GM12878 (cell line): ENCODE results near the gene LIX1L.

ENCODE experiments used
- CBFB ChIP-seq: IDR thresholded peaks from 2 replicates; pipeline ENCODE4 v1.6.1; 2016; ENCODE audit warnings: antibody characterized with exemption, low read depth
- CHD2 ChIP-seq: IDR thresholded peaks from 2 replicates; pipeline ENCODE4 v1.6.1; 2011; ENCODE audit warnings: low read depth, low read length, improper control_type of control experiment, borderline replicate concordance
- CTCF ChIP-seq, 3 experiments: IDR thresholded peaks in 2 of 3; conservative IDR thresholded peaks in 1 of 3; 2 replicates each; pipeline ENCODE4 v1.5.1; 2011; ENCODE audit warnings: low read depth in 3 of 3, low read length in 3 of 3, mild to moderate bottlenecking in 3 of 3, control low read depth in 2 of 3, moderate library complexity in 2 of 3, inconsistent platforms in 1 of 3, mixed read lengths in 1 of 3; ENCODE audit not compliant: control insufficient read depth in 2 of 3, insufficient read depth in 1 of 3; ENCODE audit errors: extremely low read depth in 1 of 3
- EGR1 ChIP-seq, 2 experiments: IDR thresholded peaks; 1 replicate in 1 of 2; 2 replicates in 1 of 2; pipeline ENCODE4 v1.6.1; 2011 to 2012; ENCODE audit warnings: low read depth in 2 of 2, low read length in 2 of 2, borderline replicate concordance in 1 of 2, mild to moderate bottlenecking in 1 of 2, moderate library complexity in 1 of 2
- EZH2 ChIP-seq: IDR thresholded peaks from 2 replicates; pipeline ENCODE4 v1.6.1; 2012; ENCODE audit warnings: low read depth, mild to moderate bottlenecking, control low read depth, inconsistent platforms, low read length, borderline replicate concordance; ENCODE audit not compliant: control insufficient read depth
- MAX ChIP-seq: IDR thresholded peaks from 2 replicates; pipeline ENCODE4 v1.6.1; 2012; ENCODE audit warnings: low read depth, low read length, improper control_type of control experiment
- NBN ChIP-seq: fragments of 450-650 bp; IDR thresholded peaks from 2 replicates; pipeline ENCODE4 v1.6.1; 2016
- POLR2A ChIP-seq: IDR thresholded peaks from 2 replicates; pipeline ENCODE4 v1.6.1; 2011; ENCODE audit warnings: low read depth, mild to moderate bottlenecking, low read length
- SMARCA5 ChIP-seq: fragments of 450-650 bp; IDR thresholded peaks from 2 replicates; pipeline ENCODE4 v1.6.1; 2017; ENCODE audit warnings: mild to moderate bottlenecking
- SPI1 ChIP-seq: IDR thresholded peaks from 2 replicates; pipeline ENCODE4 v1.6.1; 2011; ENCODE audit warnings: low read depth, mild to moderate bottlenecking, low read length, moderate library complexity, borderline replicate concordance; ENCODE audit not compliant: insufficient read depth
- TCF3 ChIP-seq: IDR thresholded peaks from 2 replicates; pipeline ENCODE4 v1.6.1; 2012; ENCODE audit warnings: low read depth, mild to moderate bottlenecking, low read length, borderline replicate concordance; ENCODE audit not compliant: insufficient read depth
- USF2 ChIP-seq: IDR thresholded peaks from 2 replicates; pipeline ENCODE4 v1.6.1; 2011; ENCODE audit warnings: low read depth, low read length, improper control_type of control experiment, borderline replicate concordance

GRCh38 chr1:145959333-145959732 lies 1.5 kb upstream of the LIX1L start:
- TF ChIP-seq CTCF (IDR thresholded peaks at IDR 0.05 in 2 of 3, conservative IDR thresholded peaks at IDR 0.05 in 1 of 3; ENCODE audit: control insufficient read depth in 2 of 3, extremely low read depth in 1 of 3, insufficient read depth in 1 of 3, low read depth in 3 of 3, low read length in 3 of 3) = no peak
- no peak for TF ChIP-seq TCF3
- no peak for TF ChIP-seq EZH2
- TF ChIP-seq NBN = no peak
- TF ChIP-seq POLR2A = no peak
- no peak for TF ChIP-seq USF2
- TF ChIP-seq MAX = no peak
- no peak for TF ChIP-seq SMARCA5
- TF ChIP-seq CHD2 = no peak
- no peak for TF ChIP-seq CBFB
- TF ChIP-seq SPI1 = no peak
- TF ChIP-seq EGR1 (IDR thresholded peaks at IDR 0.05; ENCODE audit: borderline replicate concordance in 1 of 2, low read depth in 2 of 2, low read length in 2 of 2) = no peak
